ENCODE measurements around the gene PRMT5.

Gene PRMT5

DNA sequence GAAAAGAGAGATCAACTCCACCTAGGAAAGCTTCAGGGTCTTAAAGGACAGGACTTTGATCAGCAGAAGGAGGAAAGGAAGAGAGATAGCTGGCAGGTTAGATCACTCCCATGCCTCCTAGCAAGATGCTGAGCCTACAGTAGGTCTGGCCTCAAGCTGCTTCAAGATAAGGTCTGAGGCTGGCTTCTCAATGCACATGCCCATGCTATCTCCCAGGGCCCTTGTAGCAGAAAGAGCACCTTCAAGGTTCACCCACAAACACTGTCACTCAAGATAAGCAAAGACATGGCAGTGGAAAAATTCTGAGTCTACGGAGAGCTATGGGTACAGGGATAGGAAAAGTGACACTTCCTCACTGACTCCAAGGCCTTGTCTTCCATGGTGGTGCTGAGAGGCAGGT lies 31.8 kb downstream of the PRMT5 start:
- DNase-seq (ENCODE audit: low read depth): no peak

DNA sequence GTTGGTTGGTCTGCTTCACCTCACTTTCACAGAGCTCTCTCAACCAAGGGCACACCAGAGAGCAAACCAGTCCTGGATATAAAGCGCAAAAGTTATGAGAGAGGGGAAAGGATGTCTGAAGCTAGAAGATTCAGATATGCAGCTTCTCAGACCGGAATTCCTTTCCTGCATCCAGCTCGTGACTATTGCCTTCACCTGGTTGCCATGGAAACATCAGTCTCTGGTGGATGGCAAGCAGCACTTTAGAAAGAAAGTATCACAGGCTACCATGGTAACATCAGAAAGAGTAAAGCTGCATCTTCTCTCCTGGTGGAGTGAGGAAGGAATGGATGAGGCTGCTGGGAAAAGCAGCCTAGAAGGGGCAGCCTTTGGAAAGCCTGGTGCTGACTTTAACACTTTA lies 32.4 kb downstream of the PRMT5 start:
- no peak for DNase-seq (ENCODE audit: low read depth)

DNA sequence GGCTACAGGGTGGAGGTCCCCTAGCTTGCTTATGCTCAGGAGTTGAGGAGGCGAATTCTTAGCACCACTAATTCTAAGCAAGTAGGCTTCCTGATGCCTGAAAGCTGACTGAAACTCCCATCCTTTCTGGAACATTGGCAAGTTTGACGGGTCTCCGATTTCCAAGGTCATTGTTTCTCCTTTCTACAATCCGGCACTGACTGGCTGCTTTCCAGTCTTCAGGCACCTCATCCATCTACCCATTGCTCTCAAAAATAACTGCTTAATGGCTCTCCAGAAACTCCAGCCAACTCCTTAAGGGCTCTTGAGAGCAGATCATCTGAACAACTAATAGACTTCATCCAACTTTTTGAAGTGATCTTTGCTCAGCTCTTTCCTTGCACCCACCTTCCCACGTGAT lies 32.8 kb downstream of the PRMT5 start:
- DNase-seq (ENCODE audit: low read depth): no peak

DNA sequence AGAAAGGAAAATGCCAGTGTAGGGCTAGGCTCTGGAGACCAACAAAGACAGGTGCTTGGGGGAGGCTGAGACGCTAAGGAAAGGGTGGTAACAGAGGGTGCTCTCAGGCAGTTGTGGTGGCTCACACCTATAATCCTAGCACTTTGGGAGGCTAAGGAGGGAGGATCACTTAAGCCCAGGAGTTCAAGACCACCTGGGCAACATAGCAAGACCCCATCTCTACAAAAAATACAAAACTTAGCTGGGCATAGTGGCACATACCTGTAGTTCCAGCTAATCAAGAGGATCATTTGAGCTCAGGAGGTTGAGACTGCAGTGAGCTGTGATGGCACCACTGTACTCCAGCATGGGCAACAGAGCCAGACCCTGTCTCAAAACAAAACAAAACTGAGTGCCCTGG lies 33.8 kb downstream of the PRMT5 start:
- no peak for DNase-seq (ENCODE audit: low read depth)

DNA sequence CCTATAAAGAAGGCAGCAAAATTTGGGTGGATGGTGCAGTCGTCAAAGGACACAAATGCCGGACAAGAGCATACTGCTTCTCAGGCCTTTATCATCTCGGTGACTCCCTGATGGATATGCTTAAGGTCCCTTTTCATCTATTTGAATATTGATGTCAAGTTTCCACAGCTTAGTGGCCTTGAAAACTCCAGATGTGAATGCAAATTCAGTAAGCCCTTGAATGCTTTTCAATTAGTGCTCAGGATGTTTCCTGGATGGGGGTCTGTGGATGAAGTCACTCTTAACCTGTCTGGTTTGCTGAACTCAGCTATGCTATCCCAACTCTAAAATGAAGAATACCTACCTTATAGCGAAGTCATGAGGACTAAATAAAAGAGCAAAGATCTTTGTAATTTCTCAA lies 35.5 kb downstream of the PRMT5 start:
- DNase-seq (ENCODE audit: low read depth): no peak

DNA sequence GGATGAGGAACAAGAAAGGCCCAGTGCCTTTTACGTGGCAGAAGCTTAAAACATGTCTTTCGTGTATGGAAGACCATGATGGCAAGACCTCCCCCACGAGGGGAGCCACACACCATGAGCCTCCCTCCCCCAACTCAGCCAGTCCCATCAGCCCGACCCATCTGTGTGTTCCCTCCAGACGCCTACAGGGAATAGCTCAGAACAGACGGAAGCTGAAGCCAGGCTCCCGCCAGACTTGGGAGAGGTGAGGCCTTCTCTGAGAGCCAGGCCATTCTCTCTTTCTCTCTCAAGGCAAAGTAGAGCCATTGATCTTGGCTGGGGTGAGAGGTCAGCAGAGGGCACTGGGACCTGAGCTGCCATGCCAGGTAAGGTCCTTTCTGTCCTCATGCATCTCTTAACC lies 36.7 kb downstream of the PRMT5 start:
- DNase-seq (ENCODE audit: low read depth): no peak

DNA sequence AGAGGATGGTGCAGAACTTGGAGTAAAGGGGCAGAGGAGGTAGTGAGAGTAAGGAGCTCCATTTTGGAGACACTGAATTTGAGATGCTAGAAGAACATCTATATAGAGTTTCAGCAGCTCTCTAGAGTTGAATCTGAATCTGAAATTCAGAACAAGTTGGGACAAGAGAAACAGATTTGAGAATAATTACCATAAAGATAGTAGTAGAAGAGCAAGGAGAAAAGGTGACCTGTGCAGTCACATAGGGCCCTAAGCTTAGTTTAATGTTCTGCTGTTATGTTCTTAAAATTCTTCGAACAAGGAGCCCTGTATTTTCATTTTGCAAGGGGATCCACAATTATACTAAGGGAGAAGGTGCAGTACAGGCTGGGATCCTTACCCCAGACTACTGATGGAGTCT lies 38.8 kb downstream of the PRMT5 start:
- DNase-seq (ENCODE audit: low read depth): no peak

DNA sequence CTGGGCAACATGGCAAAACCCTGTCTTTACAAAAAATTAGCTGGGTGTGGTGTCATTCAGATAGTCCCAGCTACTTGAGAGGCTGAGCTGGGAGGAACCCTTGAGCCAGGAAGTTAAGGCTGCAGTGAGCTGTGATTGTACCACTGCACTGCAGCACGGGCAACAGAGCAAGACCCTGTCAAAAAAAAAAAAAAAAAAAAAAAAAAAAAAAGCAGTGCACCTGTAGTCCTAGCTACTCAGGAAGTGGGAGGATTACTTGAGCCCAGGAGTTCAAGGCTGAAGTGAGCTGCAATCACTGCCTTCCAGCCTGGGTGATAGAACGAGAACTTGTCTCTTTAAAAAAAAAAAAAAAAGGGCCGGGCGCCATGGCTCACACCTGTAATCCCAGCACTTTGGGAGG lies 40.5 kb downstream of the PRMT5 start:
- DNase-seq (ENCODE audit: low read depth): no peak

DNA sequence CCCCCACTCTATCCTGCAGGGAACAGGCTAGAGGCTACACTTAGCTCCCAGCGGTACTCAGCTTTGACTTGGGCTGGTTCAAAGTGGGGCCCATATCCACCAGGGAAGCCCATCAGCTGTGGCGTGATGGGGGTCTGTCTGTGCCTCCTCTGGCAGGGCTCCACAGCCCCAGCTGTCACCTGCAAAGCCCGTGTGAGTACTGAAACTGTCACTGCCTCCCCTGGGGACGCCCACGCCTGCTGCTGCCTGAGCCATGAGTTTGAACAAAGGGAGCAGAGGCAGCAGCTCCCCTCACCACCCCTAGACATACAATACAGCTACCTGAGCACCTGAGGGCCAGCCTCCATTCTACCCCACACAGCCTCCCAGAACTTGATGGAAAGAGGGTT lies 41.2 kb downstream of the PRMT5 start:
- no peak for DNase-seq (ENCODE audit: low read depth)

DNA sequence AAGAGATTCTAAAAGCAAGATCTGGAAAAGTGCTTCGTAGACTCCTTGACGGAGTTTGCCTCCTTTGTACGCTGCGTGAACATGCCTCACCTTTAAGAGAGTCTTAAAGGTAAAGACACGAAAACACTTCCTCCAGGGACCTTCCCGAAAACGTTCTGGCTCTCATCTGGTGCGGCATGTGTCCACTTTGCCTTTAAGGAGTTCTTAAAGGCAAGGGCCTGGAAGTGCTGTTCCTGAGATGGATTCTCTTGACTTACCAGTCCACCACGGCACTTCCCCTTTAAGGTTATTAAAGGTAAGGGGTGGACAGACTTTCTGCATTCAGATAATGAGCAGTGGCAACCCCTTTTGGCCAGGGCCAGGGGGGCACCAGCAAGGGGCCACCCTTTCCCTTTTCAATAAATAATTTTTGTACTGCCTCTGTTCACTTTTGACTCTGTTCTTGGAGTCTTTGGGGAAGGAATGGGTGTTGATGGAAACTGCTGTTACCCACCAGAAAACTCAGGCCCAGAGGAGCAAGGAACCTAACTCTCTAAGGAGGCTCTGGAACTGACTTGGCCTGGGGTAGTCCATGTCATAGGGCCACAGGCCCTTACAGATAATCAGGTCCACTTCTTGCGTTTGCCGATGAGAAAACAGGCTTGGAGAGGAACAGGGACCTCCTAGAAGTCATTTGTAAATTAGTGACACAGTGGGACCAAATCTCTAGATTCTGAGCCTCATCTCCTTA lies 41.8 kb downstream of the PRMT5 start:
- DNase-seq (ENCODE audit: low read depth): peak; percentile 26

DNA sequence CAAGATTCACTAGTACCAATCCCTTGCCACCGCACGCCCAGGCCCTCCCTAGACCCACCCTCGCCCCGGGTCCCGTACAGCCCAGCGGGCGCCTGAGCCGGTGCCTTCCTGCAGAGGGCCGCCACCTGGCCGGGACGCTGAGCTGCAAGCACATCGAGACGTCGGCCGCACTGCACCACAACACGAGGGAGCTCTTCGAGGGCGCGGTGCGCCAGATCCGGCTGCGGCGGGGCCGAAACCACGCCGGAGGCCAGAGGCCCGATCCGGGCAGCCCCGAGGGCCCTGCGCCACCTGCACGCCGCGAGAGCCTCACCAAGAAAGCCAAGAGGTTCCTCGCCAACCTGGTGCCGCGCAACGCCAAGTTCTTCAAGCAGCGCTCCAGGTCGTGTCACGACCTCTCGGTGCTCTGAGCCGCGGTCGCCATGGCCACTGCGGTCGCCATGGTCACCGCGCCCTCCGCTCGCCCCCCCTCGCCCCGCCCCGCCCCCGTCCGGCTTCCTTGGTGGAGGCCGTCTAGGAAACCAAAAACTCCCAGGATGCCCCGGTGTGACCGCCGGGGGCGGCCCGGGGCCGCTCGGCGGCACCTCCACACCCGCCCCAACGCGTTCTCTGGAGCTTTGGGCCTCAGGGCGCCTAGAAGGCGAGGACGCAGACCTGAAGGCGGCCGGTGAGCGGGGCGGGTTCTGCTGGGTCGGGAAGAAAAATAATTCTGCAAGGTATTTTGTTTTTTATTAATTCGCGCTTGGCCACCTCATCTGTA lies 42.5 kb downstream of the PRMT5 start:
- peak; percentile 53 for DNase-seq (ENCODE audit: low read depth)

DNA sequence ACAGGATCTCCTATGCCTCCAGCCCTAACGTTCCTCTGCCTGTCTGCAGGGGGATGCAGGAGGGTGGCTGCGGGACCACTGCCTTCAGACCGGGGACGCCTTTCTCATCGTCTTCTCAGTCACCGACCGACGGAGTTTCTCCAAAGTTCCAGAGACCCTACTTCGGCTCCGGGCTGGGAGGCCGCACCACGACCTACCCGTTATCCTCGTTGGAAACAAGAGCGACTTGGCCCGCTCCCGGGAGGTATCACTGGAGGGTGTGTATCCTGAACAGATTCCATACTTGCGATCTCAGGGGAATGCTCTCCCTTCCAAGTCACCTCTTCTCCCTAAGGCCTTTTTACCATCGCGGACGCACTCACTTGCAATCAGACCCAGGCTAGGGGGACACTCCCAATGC lies 43.2 kb downstream of the PRMT5 start:
- no peak for DNase-seq (ENCODE audit: low read depth)

DNA sequence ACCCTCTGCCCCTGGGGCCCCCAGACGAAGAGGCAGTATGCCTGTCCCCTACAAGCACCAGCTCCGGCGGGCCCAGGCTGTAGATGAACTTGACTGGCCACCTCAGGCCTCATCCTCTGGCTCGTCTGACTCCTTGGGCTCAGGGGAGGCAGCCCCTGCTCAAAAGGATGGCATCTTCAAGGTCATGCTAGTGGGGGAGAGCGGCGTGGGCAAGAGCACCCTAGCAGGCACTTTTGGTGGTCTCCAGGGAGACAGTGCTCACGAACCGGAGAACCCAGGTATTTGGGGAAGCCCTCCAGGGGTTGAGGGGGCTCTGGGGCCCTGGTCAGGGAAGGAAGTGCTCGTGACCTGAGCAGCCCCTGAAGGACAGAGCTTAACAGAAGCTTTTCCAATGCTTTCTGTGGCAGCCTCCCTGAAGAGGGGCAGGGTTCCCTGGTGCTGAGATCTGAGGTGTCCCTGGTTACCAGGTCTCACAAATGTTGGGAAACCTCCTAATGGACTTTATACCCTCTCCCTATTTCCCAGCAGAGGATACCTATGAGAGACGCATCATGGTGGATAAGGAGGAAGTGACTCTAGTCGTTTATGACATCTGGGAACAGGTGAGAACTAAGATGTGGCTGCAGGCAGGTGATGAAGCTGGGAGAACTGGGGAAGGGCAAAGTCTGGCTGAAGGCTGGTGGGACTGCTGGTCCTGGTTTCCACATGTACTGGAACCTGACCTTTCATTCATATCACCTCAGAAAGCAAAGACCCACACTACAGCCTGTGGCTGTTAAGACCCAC lies 44.2 kb downstream of the PRMT5 start:
- DNase-seq (ENCODE audit: low read depth): no peak

DNA sequence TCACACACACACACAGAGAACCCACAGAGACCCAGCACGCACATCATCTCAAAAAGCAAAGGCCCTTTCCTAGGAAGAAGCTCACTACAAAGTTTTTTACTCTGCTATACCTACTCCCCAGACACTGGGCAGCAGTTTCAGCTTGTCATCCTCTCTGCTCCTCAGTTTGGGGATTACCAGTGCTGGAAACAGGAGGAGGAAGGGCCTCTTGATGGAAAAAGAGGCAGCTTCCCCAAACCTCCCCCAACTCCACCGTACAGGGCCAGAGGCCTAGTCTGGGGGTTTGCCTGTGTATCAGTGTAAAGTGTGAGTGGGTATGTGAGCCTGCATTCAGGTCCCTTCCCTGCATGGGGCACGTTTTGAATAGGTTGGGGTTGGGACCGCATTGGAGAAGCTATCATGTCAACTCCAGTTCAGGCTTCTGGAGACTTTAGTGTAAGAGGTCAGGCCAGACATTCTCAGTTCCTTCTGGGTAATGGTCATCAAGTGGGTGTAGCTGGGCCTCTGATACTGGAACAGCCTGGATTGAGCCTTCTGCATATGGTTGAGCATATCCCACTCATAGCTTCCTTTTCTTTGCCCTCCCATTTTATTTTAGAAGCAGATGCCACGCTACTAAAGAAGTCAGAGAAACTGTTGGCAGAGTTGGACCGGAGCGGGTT lies 45.0 kb downstream of the PRMT5 start:
- no peak for DNase-seq (ENCODE audit: low read depth)

DNA sequence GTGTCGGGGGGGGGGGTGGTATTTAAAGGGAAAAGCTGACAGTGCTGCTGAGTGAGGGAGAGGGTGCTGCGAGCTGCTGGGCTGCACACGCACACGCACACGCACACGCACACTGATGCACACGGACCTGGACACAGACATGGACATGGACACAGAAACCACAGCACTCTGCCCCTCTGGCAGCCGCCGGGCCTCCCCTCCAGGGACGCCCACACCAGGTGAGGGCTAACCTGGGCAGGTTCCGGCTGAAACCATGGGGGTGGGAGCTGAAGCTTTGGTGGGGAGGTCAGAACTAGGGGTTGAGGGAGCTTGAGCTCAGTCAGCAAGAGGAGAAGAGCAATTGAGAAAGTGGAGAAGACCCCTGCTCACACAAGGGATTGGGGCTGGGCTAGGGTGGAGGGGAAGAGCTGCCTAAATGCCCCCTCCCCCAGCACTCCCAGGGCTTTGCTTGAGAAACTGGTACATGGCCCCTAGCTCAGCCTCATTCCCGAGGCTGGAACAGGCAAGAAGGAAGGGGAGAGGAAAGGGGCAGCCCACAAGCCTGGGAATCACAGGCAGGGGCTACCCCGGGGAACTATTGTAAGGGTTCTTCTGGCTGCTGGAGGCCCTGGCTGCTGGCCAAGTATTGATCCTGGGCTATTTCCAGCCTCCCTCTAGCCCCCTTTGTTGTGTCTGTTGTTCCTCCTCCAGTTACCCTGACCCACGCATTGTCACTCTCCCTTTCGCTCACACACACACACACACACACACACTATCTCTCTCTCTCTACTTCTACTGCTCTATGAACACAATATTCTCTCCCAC lies 45.8 kb downstream of the PRMT5 start, which contains the start of gene REM2:
REM2 (plus strand) TSS at position 50 of the 804 bp plus-strand sequence; CDS start at position 116, 66 bp downstream.
- DNase-seq (ENCODE audit: low read depth): no peak

DNA sequence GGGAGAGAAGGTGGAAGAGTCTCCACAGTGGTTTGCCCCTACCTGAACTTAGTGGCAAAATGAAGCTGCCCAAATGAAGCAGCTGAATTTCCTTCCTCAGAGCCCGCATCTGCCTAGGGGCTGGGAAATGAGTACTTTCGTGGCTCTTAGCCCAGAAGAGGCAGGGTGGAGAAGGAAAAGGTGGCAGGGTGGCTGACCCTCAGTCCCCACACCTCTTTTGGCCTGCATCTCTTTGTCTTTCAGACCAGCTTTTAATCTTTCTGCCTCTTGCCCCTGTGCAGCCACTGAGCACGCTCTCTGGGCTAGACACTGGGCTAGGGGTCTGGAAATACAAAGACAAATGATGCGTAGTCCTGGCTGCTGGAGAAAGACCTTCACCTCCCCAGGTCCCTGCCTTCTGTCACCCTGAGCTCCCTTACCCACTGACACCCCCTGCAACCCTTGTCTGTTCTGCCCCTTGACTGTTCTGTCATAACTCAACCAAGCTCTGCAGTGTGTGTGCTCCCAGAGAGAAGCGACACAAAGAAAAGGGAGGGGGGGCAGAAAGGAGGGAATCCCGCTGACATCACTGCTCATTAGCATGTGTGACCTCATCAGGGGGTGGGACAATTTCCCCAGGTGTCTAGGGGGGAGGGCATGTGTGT lies 46.5 kb downstream of the PRMT5 start:
- peak; percentile 31 for DNase-seq (ENCODE audit: low read depth)

DNA sequence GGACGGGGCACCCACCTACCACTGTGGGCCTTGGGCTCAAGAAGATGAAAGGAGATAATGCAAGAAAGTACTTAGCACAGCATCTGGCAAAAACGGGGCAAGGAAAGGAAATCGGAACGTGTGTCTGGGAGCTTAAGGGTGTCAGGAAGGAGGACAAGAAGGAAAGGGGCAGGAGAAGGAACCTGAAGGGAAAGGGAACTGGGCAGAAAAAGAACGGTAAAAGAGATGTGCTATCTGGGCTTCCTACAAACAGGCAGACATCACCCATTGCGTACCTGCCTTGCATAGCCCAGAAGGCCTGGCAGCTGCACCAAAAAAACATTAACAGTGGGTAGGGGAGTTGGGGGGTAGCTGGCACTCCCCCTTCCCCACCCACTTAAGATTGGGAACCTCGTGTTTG lies 47.1 kb downstream of the PRMT5 start:
- DNase-seq (ENCODE audit: low read depth): no peak

DNA sequence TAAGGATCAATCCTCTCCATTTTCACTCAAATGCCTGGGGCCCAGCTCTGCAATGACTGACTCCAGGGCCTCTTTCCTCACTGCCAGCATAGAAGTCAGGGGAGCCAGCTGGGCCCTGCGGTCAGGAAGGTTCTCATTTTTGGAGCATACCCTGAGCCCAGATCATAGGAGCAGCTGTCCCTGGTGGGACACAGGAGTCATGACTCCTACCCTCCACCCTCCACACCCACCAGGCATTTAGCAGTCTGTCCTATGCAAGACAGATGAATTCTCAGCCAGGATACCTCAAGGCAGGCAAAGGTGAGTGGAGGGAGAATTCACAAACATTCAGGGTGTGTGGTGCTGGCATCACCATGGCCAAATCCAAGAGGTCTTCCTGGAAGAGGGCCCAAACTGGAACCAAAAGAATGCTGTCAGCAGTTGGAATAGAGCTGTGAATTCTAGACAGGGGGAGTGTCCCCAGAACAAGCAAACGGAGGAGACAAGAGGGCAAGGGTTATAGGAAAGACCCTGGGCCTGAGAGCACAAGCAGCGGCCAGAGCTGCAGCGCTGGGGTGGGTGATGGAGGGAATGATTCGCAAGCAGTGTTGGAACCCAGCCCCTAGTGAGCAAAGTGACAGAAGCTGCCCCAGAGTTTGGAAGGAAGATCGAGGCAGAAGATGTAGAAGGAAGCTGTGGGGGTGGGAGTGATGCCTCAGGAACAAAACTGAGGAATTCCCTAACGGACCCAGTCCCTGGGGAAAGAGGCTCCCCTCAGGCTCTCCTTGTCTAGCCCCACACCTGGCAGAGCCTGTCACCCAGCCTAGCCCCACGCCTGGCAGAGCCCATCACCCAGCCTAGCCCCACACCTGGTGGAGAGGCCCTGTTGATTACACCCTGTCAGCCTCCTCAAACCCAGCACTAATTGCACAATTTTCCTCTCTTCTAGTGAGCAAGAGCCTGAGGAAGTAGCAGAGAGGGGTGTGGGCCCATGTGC lies 50.6 kb downstream of the PRMT5 start:
- no peak for DNase-seq (ENCODE audit: low read depth)

DNA sequence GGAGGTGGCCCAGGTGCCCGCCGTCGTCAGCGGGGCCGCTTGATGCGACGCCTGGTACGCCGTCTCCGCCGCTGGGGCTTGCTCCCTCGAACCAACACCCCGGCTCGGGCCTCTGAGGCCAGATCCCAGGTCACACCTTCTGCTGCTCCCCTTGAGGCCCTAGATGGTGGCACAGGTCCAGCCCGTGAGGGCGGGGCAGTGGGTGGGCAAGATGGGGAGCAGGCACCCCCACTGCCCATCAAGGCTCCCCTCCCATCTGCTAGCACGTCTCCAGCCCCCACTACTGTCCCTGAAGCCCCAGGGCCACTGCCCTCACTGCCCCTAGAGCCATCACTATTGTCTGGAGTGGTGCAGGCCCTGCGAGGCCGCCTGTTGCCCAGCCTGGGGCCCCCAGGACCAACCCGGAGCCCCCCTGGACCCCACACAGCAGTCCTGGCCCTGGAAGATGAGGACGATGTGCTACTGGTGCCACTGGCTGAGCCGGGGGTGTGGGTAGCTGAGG lies 52.1 kb downstream of the PRMT5 start:
- no peak for DNase-seq (ENCODE audit: low read depth)

Measured in T follicular helper cell (primary cell).